ENCODE measurements around the gene FARP1.

Gene FARP1

GRCh38 chr13:98199480-98199879 lies 56.6 kb downstream of the FARP1 start:
- TF ChIP-seq RAD21 (IDR thresholded peaks at IDR 0.05; ENCODE audit: low read depth) = no peak
- no peak for TF ChIP-seq EGR1 (IDR thresholded peaks at IDR 0.05)
- no peak for TF ChIP-seq TAF1 (IDR thresholded peaks at IDR 0.05; ENCODE audit: low read depth)
- no peak for TF ChIP-seq USF1 (IDR thresholded peaks at IDR 0.05)
- TF ChIP-seq ZBTB7A (IDR thresholded peaks at IDR 0.05; ENCODE audit: low read depth) = no peak
- TF ChIP-seq EP300 (IDR thresholded peaks at IDR 0.05; ENCODE audit: borderline replicate concordance) = no peak
- no peak for TF ChIP-seq MAX (IDR thresholded peaks at IDR 0.05)
- TF ChIP-seq NFIC (IDR thresholded peaks at IDR 0.05) = no peak
- TF ChIP-seq FOXM1 (IDR thresholded peaks at IDR 0.05; ENCODE audit: borderline replicate concordance, low read depth) = no peak

GRCh38 chr13:98200211-98200878 lies 57.5 kb downstream of the FARP1 start:
- TF ChIP-seq CREB1 (IDR thresholded peaks at IDR 0.05; ENCODE audit: low read depth) = no peak
- no peak for TF ChIP-seq RAD21 (IDR thresholded peaks at IDR 0.05; ENCODE audit: low read depth)
- no peak for TF ChIP-seq EGR1 (IDR thresholded peaks at IDR 0.05)
- no peak for TF ChIP-seq YY1 (IDR thresholded peaks at IDR 0.05; ENCODE audit: low read depth)
- TF ChIP-seq MAX (IDR thresholded peaks at IDR 0.05) = no peak
- TF ChIP-seq NFIC (IDR thresholded peaks at IDR 0.05) = no peak
- no peak for TF ChIP-seq REST (IDR thresholded peaks at IDR 0.05; ENCODE audit: low read depth)
- TF ChIP-seq USF1 (IDR thresholded peaks at IDR 0.05) = no peak
- TF ChIP-seq ZBTB7A (IDR thresholded peaks at IDR 0.05; ENCODE audit: low read depth) = no peak
- TF ChIP-seq CEBPB (IDR thresholded peaks at IDR 0.05) = no peak
- no peak for TF ChIP-seq TCF12 (IDR thresholded peaks at IDR 0.05; ENCODE audit: low read depth)

- no peak for TF ChIP-seq TCF12 (IDR thresholded peaks at IDR 0.05; ENCODE audit: low read depth)
- no peak for TF ChIP-seq TEAD4 (IDR thresholded peaks at IDR 0.05)
- no peak for TF ChIP-seq EGR1 (IDR thresholded peaks at IDR 0.05)
- no peak for TF ChIP-seq CEBPB (IDR thresholded peaks at IDR 0.05)
- TF ChIP-seq MAX (IDR thresholded peaks at IDR 0.05) = no peak
- TF ChIP-seq YY1 (IDR thresholded peaks at IDR 0.05; ENCODE audit: low read depth) = no peak
- TF ChIP-seq EP300 (IDR thresholded peaks at IDR 0.05; ENCODE audit: borderline replicate concordance) = no peak
- TF ChIP-seq FOXM1 (IDR thresholded peaks at IDR 0.05; ENCODE audit: borderline replicate concordance, low read depth) = no peak
- TF ChIP-seq RAD21 (IDR thresholded peaks at IDR 0.05; ENCODE audit: low read depth) = no peak
- no peak for TF ChIP-seq CREB1 (IDR thresholded peaks at IDR 0.05; ENCODE audit: low read depth)
- TF ChIP-seq NFIC (IDR thresholded peaks at IDR 0.05) = no peak
These were observed 58.3 kb downstream of the FARP1 start for GRCh38 chr13:98201189-98201588.

- TF ChIP-seq YY1 (IDR thresholded peaks at IDR 0.05; ENCODE audit: low read depth) (no peak), TCF12 (IDR thresholded peaks at IDR 0.05; ENCODE audit: low read depth) (no peak), MAX (IDR thresholded peaks at IDR 0.05) (no peak), CREB1 (IDR thresholded peaks at IDR 0.05; ENCODE audit: low read depth) (no peak), TEAD4 (IDR thresholded peaks at IDR 0.05) (no peak)
These were observed 59.1 kb downstream of the FARP1 start for GRCh38 chr13:98201984-98202383.

GRCh38 chr13:98203646-98204326 lies 60.9 kb downstream of the FARP1 start:
- no peak for TF ChIP-seq EGR1 (IDR thresholded peaks at IDR 0.05)
- TF ChIP-seq CREB1 (IDR thresholded peaks at IDR 0.05; ENCODE audit: low read depth) = no peak
- TF ChIP-seq TEAD4 (IDR thresholded peaks at IDR 0.05) = no peak
- TF ChIP-seq REST (IDR thresholded peaks at IDR 0.05; ENCODE audit: low read depth) = no peak
- no peak for TF ChIP-seq ZBTB7A (IDR thresholded peaks at IDR 0.05; ENCODE audit: low read depth)
- no peak for TF ChIP-seq YY1 (IDR thresholded peaks at IDR 0.05; ENCODE audit: low read depth)
- TF ChIP-seq MAX (IDR thresholded peaks at IDR 0.05) = no peak
- no peak for TF ChIP-seq USF1 (IDR thresholded peaks at IDR 0.05)
- no peak for TF ChIP-seq FOXM1 (IDR thresholded peaks at IDR 0.05; ENCODE audit: borderline replicate concordance, low read depth)
- no peak for TF ChIP-seq CEBPB (IDR thresholded peaks at IDR 0.05)
- TF ChIP-seq RAD21 (IDR thresholded peaks at IDR 0.05; ENCODE audit: low read depth) = no peak
